Measurements from ENCODE around the gene ADGRD2.

GRCh38 chr9:124450931-124451661 lies 845 bp downstream of the ADGRD2 start:
- TF ChIP-seq, protein P1, sequence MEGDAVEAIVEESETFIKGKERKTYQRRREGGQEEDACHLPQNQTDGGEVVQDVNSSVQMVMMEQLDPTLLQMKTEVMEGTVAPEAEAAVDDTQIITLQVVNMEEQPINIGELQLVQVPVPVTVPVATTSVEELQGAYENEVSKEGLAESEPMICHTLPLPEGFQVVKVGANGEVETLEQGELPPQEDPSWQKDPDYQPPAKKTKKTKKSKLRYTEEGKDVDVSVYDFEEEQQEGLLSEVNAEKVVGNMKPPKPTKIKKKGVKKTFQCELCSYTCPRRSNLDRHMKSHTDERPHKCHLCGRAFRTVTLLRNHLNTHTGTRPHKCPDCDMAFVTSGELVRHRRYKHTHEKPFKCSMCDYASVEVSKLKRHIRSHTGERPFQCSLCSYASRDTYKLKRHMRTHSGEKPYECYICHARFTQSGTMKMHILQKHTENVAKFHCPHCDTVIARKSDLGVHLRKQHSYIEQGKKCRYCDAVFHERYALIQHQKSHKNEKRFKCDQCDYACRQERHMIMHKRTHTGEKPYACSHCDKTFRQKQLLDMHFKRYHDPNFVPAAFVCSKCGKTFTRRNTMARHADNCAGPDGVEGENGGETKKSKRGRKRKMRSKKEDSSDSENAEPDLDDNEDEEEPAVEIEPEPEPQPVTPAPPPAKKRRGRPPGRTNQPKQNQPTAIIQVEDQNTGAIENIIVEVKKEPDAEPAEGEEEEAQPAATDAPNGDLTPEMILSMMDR (IDR thresholded peaks at IDR 0.05; ENCODE audit: low read depth, low read length, poor library complexity, severe bottlenecking) = no peak
- TF ChIP-seq EZH2phosphoT487 (IDR thresholded peaks at IDR 0.05; ENCODE audit: borderline replicate concordance, low read length) = no peak

All from DOHH2 (cell line).